SK-N-SH (cell line): Measurements from ENCODE around the gene POU6F2.

Experiments
- ELF1 ChIP-seq: IDR thresholded peaks from 2 replicates; pipeline ENCODE4 v1.4.0; 2012
- EZH2phosphoT487 ChIP-seq: fragments of 200-600 bp; sonication (generic); IDR thresholded peaks from 2 replicates; pipeline ENCODE4 v1.6.1; 2017; ENCODE audit warnings: low read depth, mixed run types, mild to moderate bottlenecking, antibody characterized with exemption, moderate library complexity, borderline replicate concordance
- RAD21 ChIP-seq: IDR thresholded peaks from 2 replicates; pipeline ENCODE4 v1.6.1; 2012; ENCODE audit warnings: mild to moderate bottlenecking, low read length
- TAF1 ChIP-seq: IDR thresholded peaks from 2 replicates; pipeline ENCODE4 v1.6.1; 2012; ENCODE audit warnings: low read depth, mild to moderate bottlenecking, low read length, moderate library complexity, borderline replicate concordance
- TEAD4 ChIP-seq: IDR thresholded peaks from 2 replicates; pipeline ENCODE4 v1.4.0; 2012; ENCODE audit warnings: mild to moderate bottlenecking, borderline replicate concordance; ENCODE audit not compliant: insufficient read depth
- YY1 ChIP-seq: IDR thresholded peaks from 2 replicates; pipeline ENCODE4 v1.4.0; 2012; ENCODE audit warnings: low read depth, mild to moderate bottlenecking
- TF ChIP-seq, protein P1 (sequence below): fragments of 200-600 bp; sonication (generic); IDR thresholded peaks from 2 replicates; pipeline ENCODE4 v1.6.1; 2017; ENCODE audit warnings: antibody characterized with exemption, mild to moderate bottlenecking, moderate library complexity
- TF ChIP-seq, protein P2 (sequence below): IDR thresholded peaks from 2 replicates; pipeline ENCODE4; 2012
- TF ChIP-seq, protein P3 (sequence below): IDR thresholded peaks from 2 replicates; pipeline ENCODE4 v1.4.0; 2012; ENCODE audit warnings: low read depth, borderline replicate concordance

DNA sequence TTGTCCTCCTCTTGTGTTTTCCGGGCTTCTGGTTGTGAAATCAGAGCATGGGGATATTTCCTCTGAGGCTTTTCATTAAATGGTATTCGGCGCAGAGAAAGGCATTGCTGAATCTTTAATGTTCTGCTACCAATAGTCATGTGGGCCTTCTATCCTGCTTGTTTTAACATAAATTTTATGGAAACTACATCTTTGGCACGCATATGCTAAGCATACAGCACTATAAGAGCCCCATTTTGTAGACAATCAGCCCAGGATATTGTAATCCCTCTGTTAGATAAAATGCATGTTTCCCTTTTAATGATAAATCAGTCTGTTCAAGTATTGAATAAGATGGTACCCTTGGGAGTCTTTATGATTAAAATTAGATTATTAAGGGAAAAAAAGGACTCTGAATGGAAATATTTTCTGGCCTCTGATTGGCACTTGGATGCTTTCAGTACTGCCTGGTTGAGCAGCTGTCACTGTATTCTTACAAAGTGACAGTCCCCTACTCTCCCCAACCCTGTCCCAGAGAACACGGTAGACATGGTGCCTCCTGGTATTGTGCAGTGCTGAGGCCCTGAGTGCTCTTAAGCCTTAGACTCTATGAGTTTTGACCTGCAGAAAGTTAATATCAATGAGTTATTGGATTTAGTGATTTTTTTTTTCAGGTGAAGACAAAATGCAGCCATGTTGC lies 256.3 kb downstream of the POU6F2 start:
- TF ChIP-seq TAF1, result no peak
- TF ChIP-seq, protein P1, sequence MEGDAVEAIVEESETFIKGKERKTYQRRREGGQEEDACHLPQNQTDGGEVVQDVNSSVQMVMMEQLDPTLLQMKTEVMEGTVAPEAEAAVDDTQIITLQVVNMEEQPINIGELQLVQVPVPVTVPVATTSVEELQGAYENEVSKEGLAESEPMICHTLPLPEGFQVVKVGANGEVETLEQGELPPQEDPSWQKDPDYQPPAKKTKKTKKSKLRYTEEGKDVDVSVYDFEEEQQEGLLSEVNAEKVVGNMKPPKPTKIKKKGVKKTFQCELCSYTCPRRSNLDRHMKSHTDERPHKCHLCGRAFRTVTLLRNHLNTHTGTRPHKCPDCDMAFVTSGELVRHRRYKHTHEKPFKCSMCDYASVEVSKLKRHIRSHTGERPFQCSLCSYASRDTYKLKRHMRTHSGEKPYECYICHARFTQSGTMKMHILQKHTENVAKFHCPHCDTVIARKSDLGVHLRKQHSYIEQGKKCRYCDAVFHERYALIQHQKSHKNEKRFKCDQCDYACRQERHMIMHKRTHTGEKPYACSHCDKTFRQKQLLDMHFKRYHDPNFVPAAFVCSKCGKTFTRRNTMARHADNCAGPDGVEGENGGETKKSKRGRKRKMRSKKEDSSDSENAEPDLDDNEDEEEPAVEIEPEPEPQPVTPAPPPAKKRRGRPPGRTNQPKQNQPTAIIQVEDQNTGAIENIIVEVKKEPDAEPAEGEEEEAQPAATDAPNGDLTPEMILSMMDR, result no peak
- TF ChIP-seq, protein P2, sequence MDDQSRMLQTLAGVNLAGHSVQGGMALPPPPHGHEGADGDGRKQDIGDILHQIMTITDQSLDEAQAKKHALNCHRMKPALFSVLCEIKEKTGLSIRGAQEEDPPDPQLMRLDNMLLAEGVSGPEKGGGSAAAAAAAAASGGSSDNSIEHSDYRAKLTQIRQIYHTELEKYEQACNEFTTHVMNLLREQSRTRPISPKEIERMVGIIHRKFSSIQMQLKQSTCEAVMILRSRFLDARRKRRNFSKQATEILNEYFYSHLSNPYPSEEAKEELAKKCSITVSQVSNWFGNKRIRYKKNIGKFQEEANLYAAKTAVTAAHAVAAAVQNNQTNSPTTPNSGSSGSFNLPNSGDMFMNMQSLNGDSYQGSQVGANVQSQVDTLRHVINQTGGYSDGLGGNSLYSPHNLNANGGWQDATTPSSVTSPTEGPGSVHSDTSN, result no peak
- no peak for TF ChIP-seq YY1
- TF ChIP-seq RAD21, result no peak
- TF ChIP-seq ELF1, result no peak
- no peak for TF ChIP-seq EZH2phosphoT487
- no peak for TF ChIP-seq TEAD4
- TF ChIP-seq, protein P3, sequence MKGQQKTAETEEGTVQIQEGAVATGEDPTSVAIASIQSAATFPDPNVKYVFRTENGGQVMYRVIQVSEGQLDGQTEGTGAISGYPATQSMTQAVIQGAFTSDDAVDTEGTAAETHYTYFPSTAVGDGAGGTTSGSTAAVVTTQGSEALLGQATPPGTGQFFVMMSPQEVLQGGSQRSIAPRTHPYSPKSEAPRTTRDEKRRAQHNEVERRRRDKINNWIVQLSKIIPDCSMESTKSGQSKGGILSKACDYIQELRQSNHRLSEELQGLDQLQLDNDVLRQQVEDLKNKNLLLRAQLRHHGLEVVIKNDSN, result no peak
